K562 (cell line): ENCODE data around the gene DIS3L2. TPM values are rescaled to one million over a fixed set of nuclear protein-coding genes. Genes with fewer than 3 reads are reported as not detected.

Source experiments
- C11orf30 ChIP-seq: fragments of 450-650 bp; IDR thresholded peaks from 2 replicates; pipeline ENCODE4 v1.6.1; 2016; ENCODE audit warnings: low read depth, mild to moderate bottlenecking
- FOS ChIP-seq: IDR thresholded peaks from 3 replicates; pipeline ENCODE4 v1.6.1; 2011; ENCODE audit not compliant: insufficient read length; ENCODE audit errors: extremely low read depth
- L3MBTL2 ChIP-seq: fragments of 450-650 bp; IDR thresholded peaks from 2 replicates; pipeline ENCODE4 v1.6.1; 2016; ENCODE audit warnings: mild to moderate bottlenecking, moderate library complexity
- LEF1 ChIP-seq: fragments of 450-650 bp; IDR thresholded peaks from 2 replicates; pipeline ENCODE4 v1.6.1; 2016; ENCODE audit warnings: mild to moderate bottlenecking
- MAFF ChIP-seq: IDR thresholded peaks from 2 replicates; pipeline ENCODE4 v1.6.1; 2012; ENCODE audit warnings: low read length, improper control_type of control experiment
- MAFG ChIP-seq: fragments of 450-650 bp; conservative IDR thresholded peaks from 2 replicates; pipeline ENCODE4 v1.6.1; 2016; ENCODE audit warnings: missing genetic modification characterization, missing compliant biosample characterization
- NCOA6 ChIP-seq: fragments of 450-650 bp; IDR thresholded peaks from 2 replicates; pipeline ENCODE4 v1.6.1; 2017; ENCODE audit warnings: mild to moderate bottlenecking
- NFE2L1 ChIP-seq: fragments of 450-650 bp; IDR thresholded peaks from 2 replicates; pipeline ENCODE4 v1.6.1; 2016; ENCODE audit warnings: missing genetic modification characterization, low read depth, mild to moderate bottlenecking, missing compliant biosample characterization, moderate library complexity, borderline replicate concordance
- NFIX ChIP-seq: fragments of 250-450 bp; sonication (Bioruptor Pico); IDR thresholded peaks from 2 replicates; pipeline ENCODE4 v1.4.0; 2020; ENCODE audit warnings: low read depth, mild to moderate bottlenecking, moderate library complexity
- SMARCA4 ChIP-seq: fragments of 450-650 bp; IDR thresholded peaks from 2 replicates; pipeline ENCODE4 v1.6.1; 2016
- TSC22D4 ChIP-seq: fragments of 450-650 bp; IDR thresholded peaks from 2 replicates; pipeline ENCODE4 v1.6.1; 2016; ENCODE audit warnings: missing genetic modification characterization, missing biosample characterization, control low read depth
- ZBTB1 ChIP-seq: sonication (generic); formaldehyde crosslinking; IDR thresholded peaks from 2 replicates; pipeline ENCODE4 v1.8.1; 2023; ENCODE audit warnings: missing genetic modification reagents, low read depth, mild to moderate bottlenecking, borderline replicate concordance
- ZNF121 ChIP-seq: sonication (generic); formaldehyde crosslinking; conservative IDR thresholded peaks from 2 replicates; pipeline ENCODE4 v1.8.0; 2022; ENCODE audit warnings: missing genetic modification reagents
- ZNF239 ChIP-seq: fragments of 250-450 bp; sonication (Bioruptor Pico); IDR thresholded peaks from 2 replicates; pipeline ENCODE4 v1.4.0; 2020; ENCODE audit warnings: mild to moderate bottlenecking
- ZNF316 ChIP-seq: fragments of 450-650 bp; IDR thresholded peaks from 2 replicates; pipeline ENCODE4 v1.6.1; 2016
- ZNF444 ChIP-seq: fragments of 250-450 bp; sonication (Bioruptor Pico); IDR thresholded peaks from 2 replicates; pipeline ENCODE4 v1.4.0; 2020; ENCODE audit warnings: mild to moderate bottlenecking, moderate library complexity
- ZNF778 ChIP-seq: fragments of 450-650 bp; formaldehyde crosslinking; IDR thresholded peaks from 2 replicates; pipeline ENCODE4 v1.4.0; 2020; ENCODE audit warnings: mild to moderate bottlenecking, moderate library complexity
- polyA plus RNA-seq, 8 experiments: library from polyadenylated mRNA; depleted of rRNA in 4 of 8; stranded (reverse) in 5 of 8; unstranded in 3 of 8; fragments of >200 nt; fragmentation: Nextera tagmentation in 2 of 8; fragmentation: Illumina TruSeq in 1 of 8; extraction: Ambion mirVana in 2 of 8; extraction: Trizol in 1 of 8; gene quantifications; 2 replicates each; pipeline versions ENCODE4 v1.2.1 to v1.2.3, GENCODE V29; 2011 to 2014; ENCODE audit warnings: inconsistent platforms in 1 of 8, missing spikeins in 1 of 8
- total RNA-seq, 7 experiments: library from RNA; depleted of rRNA in 6 of 7; stranded (reverse); fragments of >200 nt in 6 of 7; fragmentation: Illumina TruSeq in 2 of 7; extraction: Trizol in 2 of 7; gene quantifications; 2 replicates each; pipeline versions ENCODE4 v1.2.1 to v1.2.3, GENCODE V29; 2011 to 2021; ENCODE audit warnings: low replicate concordance in 1 of 7
- TF ChIP-seq, protein P1 (sequence below): fragments of 450-650 bp; IDR thresholded peaks from one replicate; pipeline ENCODE4 v1.6.1; 2018; ENCODE audit warnings: mild to moderate bottlenecking, moderate library complexity; ENCODE audit not compliant: partially characterized antibody
- TF ChIP-seq, protein P2 (sequence below): sonication (generic); formaldehyde crosslinking; IDR thresholded peaks from 2 replicates; pipeline ENCODE4 v1.8.0; 2022; ENCODE audit warnings: mild to moderate bottlenecking, missing genetic modification reagents
- TF ChIP-seq, protein P3 (sequence below), 2 experiments: fragments of 450-650 bp in 1 of 2; sonication (generic) in 1 of 2; formaldehyde crosslinking; conservative IDR thresholded peaks; 2 replicates each; pipeline versions ENCODE4 v1.4.0 to v1.8.1; 2020 to 2022; ENCODE audit warnings: mild to moderate bottlenecking in 1 of 2, missing genetic modification reagents in 1 of 2
- TF ChIP-seq, protein P4 (sequence below): sonication (generic); formaldehyde crosslinking; IDR thresholded peaks from 2 replicates; pipeline ENCODE4 v1.8.0; 2022; ENCODE audit warnings: mild to moderate bottlenecking, missing genetic modification reagents
- TF ChIP-seq, protein P5 (sequence below): fragments of 450-650 bp; formaldehyde crosslinking; IDR thresholded peaks from 2 replicates; pipeline ENCODE4 v1.4.0; 2020; ENCODE audit warnings: mild to moderate bottlenecking

The DIS3L2 gene
- total and polyA plus RNA-seq, 9 of the 15 experiments (the other 6 are each of a cell fraction or from before 2014, with no cell fraction given) = 1.5 to 19.2 (median 11.2) TPM

DNA sequence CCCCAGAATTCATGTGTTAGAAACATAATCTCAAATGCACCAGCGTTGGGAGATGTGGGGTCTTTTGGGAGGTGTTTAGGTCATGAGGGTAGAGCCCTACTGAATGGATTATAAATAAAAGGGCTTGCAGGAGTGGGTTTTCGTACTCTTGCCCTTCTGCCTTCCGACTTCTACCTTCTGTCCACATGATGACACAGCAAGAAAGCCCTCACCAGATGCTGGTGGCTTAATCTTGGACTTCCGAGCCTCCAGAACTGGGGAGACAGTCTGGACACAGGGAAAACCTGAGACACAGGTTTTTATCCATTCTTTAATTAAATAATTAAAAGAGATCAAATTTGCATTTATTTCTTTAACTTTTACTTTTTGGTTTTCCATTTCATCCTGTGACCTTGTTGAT is 87.8 kb downstream of the DIS3L2 start (continued):
- TF ChIP-seq, protein P1, sequence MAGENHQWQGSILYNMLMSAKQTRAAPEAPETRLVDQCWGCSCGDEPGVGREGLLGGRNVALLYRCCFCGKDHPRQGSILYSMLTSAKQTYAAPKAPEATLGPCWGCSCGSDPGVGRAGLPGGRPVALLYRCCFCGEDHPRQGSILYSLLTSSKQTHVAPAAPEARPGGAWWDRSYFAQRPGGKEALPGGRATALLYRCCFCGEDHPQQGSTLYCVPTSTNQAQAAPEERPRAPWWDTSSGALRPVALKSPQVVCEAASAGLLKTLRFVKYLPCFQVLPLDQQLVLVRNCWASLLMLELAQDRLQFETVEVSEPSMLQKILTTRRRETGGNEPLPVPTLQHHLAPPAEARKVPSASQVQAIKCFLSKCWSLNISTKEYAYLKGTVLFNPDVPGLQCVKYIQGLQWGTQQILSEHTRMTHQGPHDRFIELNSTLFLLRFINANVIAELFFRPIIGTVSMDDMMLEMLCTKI = no peak
- TF ChIP-seq ZNF239 (no peak), L3MBTL2 (no peak), NFIX (CRISPR knock-in tag) (no peak), ZNF444 (no peak), MAFF (peak; percentile 33; the same call in 1 of the 2 replicates), NFE2L1 (tag) (peak; percentile 15; the same call in 1 of the 2 replicates), ZNF121 (CRISPR knock-in tag) (no peak), SMARCA4 (no peak; the same call in 1 of the 2 replicates), C11orf30 (peak; percentile 82), TSC22D4 (no peak), FOS (no peak), LEF1 (no peak), ZNF316 (peak; percentile 82), MAFG (tag) (peak; percentile 76), ZBTB1 (CRISPR knock-in tag) (no peak), NCOA6 (no peak), ZNF778 (CRISPR knock-in tag) (no peak)
- TF ChIP-seq, protein P2, sequence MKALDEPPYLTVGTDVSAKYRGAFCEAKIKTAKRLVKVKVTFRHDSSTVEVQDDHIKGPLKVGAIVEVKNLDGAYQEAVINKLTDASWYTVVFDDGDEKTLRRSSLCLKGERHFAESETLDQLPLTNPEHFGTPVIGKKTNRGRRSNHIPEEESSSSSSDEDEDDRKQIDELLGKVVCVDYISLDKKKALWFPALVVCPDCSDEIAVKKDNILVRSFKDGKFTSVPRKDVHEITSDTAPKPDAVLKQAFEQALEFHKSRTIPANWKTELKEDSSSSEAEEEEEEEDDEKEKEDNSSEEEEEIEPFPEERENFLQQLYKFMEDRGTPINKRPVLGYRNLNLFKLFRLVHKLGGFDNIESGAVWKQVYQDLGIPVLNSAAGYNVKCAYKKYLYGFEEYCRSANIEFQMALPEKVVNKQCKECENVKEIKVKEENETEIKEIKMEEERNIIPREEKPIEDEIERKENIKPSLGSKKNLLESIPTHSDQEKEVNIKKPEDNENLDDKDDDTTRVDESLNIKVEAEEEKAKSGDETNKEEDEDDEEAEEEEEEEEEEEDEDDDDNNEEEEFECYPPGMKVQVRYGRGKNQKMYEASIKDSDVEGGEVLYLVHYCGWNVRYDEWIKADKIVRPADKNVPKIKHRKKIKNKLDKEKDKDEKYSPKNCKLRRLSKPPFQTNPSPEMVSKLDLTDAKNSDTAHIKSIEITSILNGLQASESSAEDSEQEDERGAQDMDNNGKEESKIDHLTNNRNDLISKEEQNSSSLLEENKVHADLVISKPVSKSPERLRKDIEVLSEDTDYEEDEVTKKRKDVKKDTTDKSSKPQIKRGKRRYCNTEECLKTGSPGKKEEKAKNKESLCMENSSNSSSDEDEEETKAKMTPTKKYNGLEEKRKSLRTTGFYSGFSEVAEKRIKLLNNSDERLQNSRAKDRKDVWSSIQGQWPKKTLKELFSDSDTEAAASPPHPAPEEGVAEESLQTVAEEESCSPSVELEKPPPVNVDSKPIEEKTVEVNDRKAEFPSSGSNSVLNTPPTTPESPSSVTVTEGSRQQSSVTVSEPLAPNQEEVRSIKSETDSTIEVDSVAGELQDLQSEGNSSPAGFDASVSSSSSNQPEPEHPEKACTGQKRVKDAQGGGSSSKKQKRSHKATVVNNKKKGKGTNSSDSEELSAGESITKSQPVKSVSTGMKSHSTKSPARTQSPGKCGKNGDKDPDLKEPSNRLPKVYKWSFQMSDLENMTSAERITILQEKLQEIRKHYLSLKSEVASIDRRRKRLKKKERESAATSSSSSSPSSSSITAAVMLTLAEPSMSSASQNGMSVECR = no peak
- TF ChIP-seq, protein P3, sequence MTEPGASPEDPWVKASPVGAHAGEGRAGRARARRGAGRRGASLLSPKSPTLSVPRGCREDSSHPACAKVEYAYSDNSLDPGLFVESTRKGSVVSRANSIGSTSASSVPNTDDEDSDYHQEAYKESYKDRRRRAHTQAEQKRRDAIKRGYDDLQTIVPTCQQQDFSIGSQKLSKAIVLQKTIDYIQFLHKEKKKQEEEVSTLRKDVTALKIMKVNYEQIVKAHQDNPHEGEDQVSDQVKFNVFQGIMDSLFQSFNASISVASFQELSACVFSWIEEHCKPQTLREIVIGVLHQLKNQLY (CRISPR knock-in tag; conservative IDR thresholded peaks at IDR 0.05) = no peak
- TF ChIP-seq, protein P4, sequence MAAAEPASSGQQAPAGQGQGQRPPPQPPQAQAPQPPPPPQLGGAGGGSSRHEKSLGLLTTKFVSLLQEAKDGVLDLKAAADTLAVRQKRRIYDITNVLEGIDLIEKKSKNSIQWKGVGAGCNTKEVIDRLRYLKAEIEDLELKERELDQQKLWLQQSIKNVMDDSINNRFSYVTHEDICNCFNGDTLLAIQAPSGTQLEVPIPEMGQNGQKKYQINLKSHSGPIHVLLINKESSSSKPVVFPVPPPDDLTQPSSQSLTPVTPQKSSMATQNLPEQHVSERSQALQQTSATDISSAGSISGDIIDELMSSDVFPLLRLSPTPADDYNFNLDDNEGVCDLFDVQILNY (CRISPR knock-in tag) = no peak
- TF ChIP-seq, protein P5, sequence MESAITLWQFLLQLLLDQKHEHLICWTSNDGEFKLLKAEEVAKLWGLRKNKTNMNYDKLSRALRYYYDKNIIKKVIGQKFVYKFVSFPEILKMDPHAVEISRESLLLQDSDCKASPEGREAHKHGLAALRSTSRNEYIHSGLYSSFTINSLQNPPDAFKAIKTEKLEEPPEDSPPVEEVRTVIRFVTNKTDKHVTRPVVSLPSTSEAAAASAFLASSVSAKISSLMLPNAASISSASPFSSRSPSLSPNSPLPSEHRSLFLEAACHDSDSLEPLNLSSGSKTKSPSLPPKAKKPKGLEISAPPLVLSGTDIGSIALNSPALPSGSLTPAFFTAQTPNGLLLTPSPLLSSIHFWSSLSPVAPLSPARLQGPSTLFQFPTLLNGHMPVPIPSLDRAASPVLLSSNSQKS (CRISPR knock-in tag) = no peak
